B cell (primary cell): Measurements from ENCODE around the gene ORMDL2. TPM values are rescaled to one million over a fixed set of nuclear protein-coding genes. Genes with fewer than 3 reads are reported as not detected.

ENCODE experiments used
- ATAC-seq: fragments of 200-7000 bp; cut with Tn5 transposase; one replicate; pipeline ENCODE4 v1.10.0; 2021; ENCODE audit warnings: low read depth, mild to moderate bottlenecking, moderate number of reproducible peaks, moderate library complexity
- CTCF ChIA-PET: fragments of 350-600 bp; sonication (Branson Sonifier 250); formaldehyde crosslinking; loops from one replicate; lab custom pipeline; 2021; ENCODE audit warnings: antibody characterized with exemption, inconsistent platforms; lab: Charles Lee
- POLR2A ChIA-PET: fragments of 350-600 bp; sonication (Branson Sonifier 250); formaldehyde crosslinking; loops from one replicate; lab custom pipeline; 2021; ENCODE audit warnings: antibody characterized with exemption; lab: Charles Lee
- DNase-seq: peaks from one replicate; pipeline ENCODE4 v3.0.0; 2013
- H2AFZ ChIP-seq: 2 replicates; pipeline ENCODE4 v1.6.1; 2012; ENCODE audit warnings: mild to moderate bottlenecking, low read depth, low read length; ENCODE audit not compliant: insufficient read depth, poor library complexity, severe bottlenecking
- H3K27ac ChIP-seq, 2 donors: 1 replicate in 1 of 2; 2 replicates in 1 of 2; pipeline ENCODE4 v1.5.1; 2012 to 2013; ENCODE audit warnings: low read length in 2 of 2, mild to moderate bottlenecking in 2 of 2, moderate library complexity in 1 of 2
- H3K27me3 ChIP-seq, 4 experiments: fragments of 200-600 bp in 1 of 4; sonication (generic) in 1 of 4; replicated peaks in 1 of 4; 1 replicate in 2 of 4; 2 replicates in 2 of 4; pipeline versions ENCODE4 v1.6.1 to v1.7.0; 2013 to 2016; ENCODE audit warnings: low read length in 3 of 4, mild to moderate bottlenecking in 2 of 4, mixed read lengths in 1 of 4, moderate library complexity in 1 of 4; ENCODE audit not compliant: insufficient read depth in 4 of 4, control insufficient read depth in 3 of 4; ENCODE audit errors: control extremely low read depth in 1 of 4
- H3K36me3 ChIP-seq, 2 experiments: replicated peaks in 1 of 2; 1 replicate in 1 of 2; 2 replicates in 1 of 2; pipeline versions ENCODE4 v1.6.1 to v1.7.1; 2013; ENCODE audit warnings: low read length in 1 of 2; ENCODE audit not compliant: insufficient read depth in 2 of 2, control insufficient read depth in 1 of 2; ENCODE audit errors: control extremely low read depth in 1 of 2, extremely low read depth in 1 of 2
- H3K4me1 ChIP-seq, 2 donors: fragments of 200-600 bp in 1 of 2; sonication (generic) in 1 of 2; 1 replicate in 1 of 2; 2 replicates in 1 of 2; pipeline versions ENCODE4 v1.5.1 to v1.6.1; 2013 to 2017; ENCODE audit warnings: low read length in 2 of 2; ENCODE audit not compliant: control insufficient read depth in 2 of 2, insufficient read depth in 2 of 2
- H3K4me2 ChIP-seq: replicated peaks from 2 replicates; pipeline ENCODE3; 2012; ENCODE audit warnings: mild to moderate bottlenecking, low read depth, low read length; ENCODE audit not compliant: poor library complexity, severe bottlenecking
- H3K4me3 ChIP-seq, 5 experiments: fragments of 200-600 bp in 1 of 5; sonication (generic) in 1 of 5; 1 replicate in 3 of 5; 2 replicates in 2 of 5; pipeline versions ENCODE4 v1.5.1 to v1.7.0; 2011 to 2016; ENCODE audit warnings: low read length in 4 of 5, mild to moderate bottlenecking in 4 of 5, low read depth in 2 of 5, control low read depth in 1 of 5, moderate library complexity in 1 of 5; ENCODE audit not compliant: insufficient read depth in 1 of 5; ENCODE audit errors: control extremely low read depth in 1 of 5, extremely low read depth in 1 of 5
- H3K79me2 ChIP-seq: fragments of 200-600 bp; sonication (generic); one replicate; pipeline ENCODE4 v1.6.0; 2016; ENCODE audit warnings: low read length; ENCODE audit not compliant: control insufficient read depth, insufficient read depth
- H3K9ac ChIP-seq: fragments of 200-600 bp; sonication (generic); 2 replicates; pipeline ENCODE4 v1.6.1; 2017; ENCODE audit warnings: mild to moderate bottlenecking, low read length, moderate library complexity
- H3K9me3 ChIP-seq, 3 donors: one replicate each; pipeline versions ENCODE4 v1.6.1 to v1.7.1; 2013; ENCODE audit warnings: low read length in 2 of 3; ENCODE audit not compliant: control insufficient read depth in 2 of 3, insufficient read depth in 1 of 3; ENCODE audit errors: control extremely low read depth in 1 of 3
- H4K20me1 ChIP-seq: 2 replicates; pipeline ENCODE4 v1.6.0; 2012; ENCODE audit warnings: mild to moderate bottlenecking, low read length; ENCODE audit not compliant: insufficient read depth, control insufficient read depth, poor library complexity, severe bottlenecking
- H3K27ac Mint-ChIP-seq: one replicate; pipeline ENCODE4 v1.8.0; 2021; ENCODE audit warnings: mixed read lengths
- H3K27me3 Mint-ChIP-seq: one replicate; pipeline ENCODE4 v1.8.0; 2021; ENCODE audit warnings: mixed read lengths
- H3K4me1 Mint-ChIP-seq: one replicate; pipeline ENCODE4 v1.8.0; 2021; ENCODE audit warnings: mixed read lengths
- H3K4me3 Mint-ChIP-seq: one replicate; pipeline ENCODE4 v1.8.0; 2021; ENCODE audit warnings: mixed read lengths
- H3K9me3 Mint-ChIP-seq: one replicate; pipeline ENCODE4 v1.8.0; 2022; ENCODE audit warnings: mixed read lengths; ENCODE audit not compliant: insufficient read depth
- CTCF ChIP-seq: fragments of 200-600 bp; IDR thresholded peaks from one replicate; pipeline ENCODE4 v1.8.0; 2022; ENCODE audit warnings: antibody characterized with exemption, mild to moderate bottlenecking
- EZH2 ChIP-seq: IDR thresholded peaks from 2 replicates; pipeline ENCODE4 v1.6.1; 2012; ENCODE audit warnings: borderline replicate concordance, low read depth, mild to moderate bottlenecking, moderate library complexity, low read length; ENCODE audit not compliant: insufficient read depth, poor library complexity, severe bottlenecking
- WGBS: methylation state at CpG from one replicate; pipeline ENCODE4 v1.1.5; 2013; ENCODE audit warnings: missing lambda C conversion rate; ENCODE audit not compliant: insufficient coverage; 5-methylcytosine and 5-hydroxymethylcytosine counted together
- intact Hi-C: fragments of 100-400 bp; cut with micrococcal nuclease; formaldehyde crosslinking; loops from one replicate; pipeline ENCODE4 v1.10.0; 2022
- polyA plus RNA-seq: library from polyadenylated mRNA; depleted of rRNA; stranded (reverse); fragments of >200 nt; gene quantifications from 2 replicates; pipeline ENCODE4 v1.2.3, GENCODE V29; 2012
- total RNA-seq, 2 donors: library from RNA; stranded (reverse); fragments of 120-200 nt in 1 of 2; gene quantifications; 1 replicate in 1 of 2; 2 replicates in 1 of 2; pipeline versions ENCODE4 v1.2.3 to v1.2.4, GENCODE V29; 2013 to 2022

ORMDL2 gene
- total and polyA plus RNA-seq, 2 donors (not counting 1 experiment from before 2014, with no cell fraction given): 22.7 to 41.9 TPM

DNA sequence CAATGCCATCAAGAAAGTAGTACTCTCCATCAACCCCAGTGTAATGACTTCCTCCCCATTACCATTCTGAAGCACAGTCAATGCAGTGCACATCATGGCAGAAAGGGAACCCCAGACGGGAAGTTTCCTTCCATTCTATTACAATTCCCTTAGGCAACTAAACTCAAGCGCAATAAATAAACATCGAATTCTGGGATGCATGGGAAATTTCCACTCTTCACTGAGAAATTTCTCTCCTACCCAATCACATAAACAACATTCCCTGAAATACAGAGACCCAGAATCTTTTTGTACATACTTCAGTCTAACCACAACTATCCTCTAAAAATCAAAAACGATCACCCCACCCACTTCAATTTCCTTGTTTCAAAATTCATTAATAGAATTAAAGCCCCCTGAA lies 20.3 kb upstream of the ORMDL2 start:
- Histone ChIP-seq H3K9me3 (no peaks in the 10 kb centered on the region), H3K4me3 (no peak overlapping the region), H3K4me2 (no peak overlapping the region), H3K36me3 (peaks cover 20 to 86% of the 10 kb centered on the region in 2 experiments), H3K27ac (no peak overlapping the region), H2AFZ (no peak overlapping the region), H4K20me1 (peaks cover 34% of the 10 kb centered on the region), H3K4me1 (no peaks in the 10 kb centered on the region), H3K79me2 (peaks cover 43% of the 10 kb centered on the region), H3K9ac (no peak overlapping the region), H3K27me3 (no peaks in the 10 kb centered on the region)
- Mint-ChIP-seq H3K4me3 (no peak overlapping the region), H3K27ac (no peak overlapping the region), H3K27me3 (no peaks in the 10 kb centered on the region), H3K9me3 (no peaks in the 10 kb centered on the region), H3K4me1 (no peaks in the 10 kb centered on the region)
- ChIA-PET POLR2A (no interaction called here), CTCF (interaction anchor here (1.0 to 2.3 kb wide), 8 partner anchors 9 to 137 kb away, joined by 3 to 26 read pairs (median 4); partner anchors contain the start of genes CD63 and GDF11)
- intact Hi-C loops: loop anchor here (1.0 to 2.0 kb wide), 2 partner anchors 59 to 73 kb away; no protein-coding TSS in a partner anchor
- ATAC-seq: no peak
- DNase-seq: no peak
- WGBS: 100% methylated on average over 2 of the region's 4 CpGs
- no peak for TF ChIP-seq EZH2
- TF ChIP-seq CTCF: no peak

- 100% methylated on average over 1 of the region's 8 CpGs for WGBS
- ChIA-PET POLR2A (no interaction called here), CTCF (no interaction called here)
- Histone ChIP-seq H3K4me2 (no peak overlapping the region), H3K4me3 (no peak overlapping the region), H3K79me2 (peaks cover 91% of the 10 kb centered on the region), H3K27me3 (no peaks in the 10 kb centered on the region), H3K4me1 (no peaks in the 10 kb centered on the region), H3K9ac (no peak overlapping the region), H2AFZ (no peak overlapping the region), H3K36me3 (peaks cover 10 to 37% of the 10 kb centered on the region in 2 experiments), H3K9me3 (no peaks in the 10 kb centered on the region), H4K20me1 (peaks cover 80% of the 10 kb centered on the region), H3K27ac (no peak overlapping the region)
- Mint-ChIP-seq H3K4me3 (no peak overlapping the region), H3K9me3 (no peaks in the 10 kb centered on the region), H3K4me1 (peaks cover 10% of the 10 kb centered on the region), H3K27ac (no peak overlapping the region), H3K27me3 (no peaks in the 10 kb centered on the region)
- DNase-seq (no peak), ATAC-seq (no peak)
- TF ChIP-seq EZH2 (no peak), CTCF (no peak)
- intact Hi-C loops: no loop called here
These were observed 10.9 kb upstream of the ORMDL2 start for GRCh38 chr12:55806982-55807381.
